DOHH2 (cell line): ENCODE data around the gene SCUBE3.

ENCODE experiments used
- H3F3A ChIP-seq: fragments of 200-600 bp; sonication (generic), shearing (Covaris generic); 2 replicates; pipeline ENCODE4 v1.6.0; 2016; ENCODE audit warnings: antibody characterized with exemption, mild to moderate bottlenecking; ENCODE audit not compliant: control insufficient read depth, insufficient read depth
- H3K27ac ChIP-seq: fragments of 200-600 bp; sonication (generic); 2 replicates; pipeline ENCODE4 v1.5.1; 2014; ENCODE audit warnings: low read depth, mild to moderate bottlenecking, low read length, moderate library complexity
- H3K27me3 ChIP-seq: fragments of 200-600 bp; sonication (generic); 2 replicates; pipeline ENCODE4 v1.6.1; 2014; ENCODE audit warnings: mild to moderate bottlenecking, low read length, mixed read lengths; ENCODE audit not compliant: control insufficient read depth
- H3K36me3 ChIP-seq: fragments of 200-600 bp; sonication (generic); 2 replicates; pipeline ENCODE4 v1.6.1; 2014; ENCODE audit warnings: mild to moderate bottlenecking, low read length, moderate library complexity, mixed read lengths; ENCODE audit not compliant: control insufficient read depth
- H3K4me1 ChIP-seq: fragments of 200-600 bp; sonication (generic); 2 replicates; pipeline ENCODE4 v1.6.1; 2014; ENCODE audit warnings: mild to moderate bottlenecking, low read length, mixed read lengths; ENCODE audit not compliant: control insufficient read depth
- H3K4me2 ChIP-seq: fragments of 200-600 bp; sonication (generic); 2 replicates; pipeline ENCODE4 v1.6.0; 2014; ENCODE audit warnings: mild to moderate bottlenecking, low read length, moderate library complexity
- H3K4me3 ChIP-seq: fragments of 200-600 bp; sonication (generic); 2 replicates; pipeline ENCODE4 v1.5.1; 2014; ENCODE audit warnings: mild to moderate bottlenecking, low read length, mixed read lengths
- H3K79me2 ChIP-seq: fragments of 200-600 bp; sonication (generic); 2 replicates; pipeline ENCODE4 v1.6.1; 2014; ENCODE audit warnings: mild to moderate bottlenecking, low read length, mixed read lengths; ENCODE audit not compliant: control insufficient read depth
- H3K9me2 ChIP-seq: fragments of 200-600 bp; sonication (generic); replicated peaks from 2 replicates; pipeline ENCODE4 v1.6.1; 2014; ENCODE audit warnings: mild to moderate bottlenecking, low read length, mixed read lengths; ENCODE audit not compliant: control insufficient read depth
- H3K9me3 ChIP-seq: fragments of 200-600 bp; sonication (generic); 2 replicates; pipeline ENCODE4 v1.6.1; 2014; ENCODE audit warnings: antibody characterized with exemption, low read length, mixed read lengths; ENCODE audit not compliant: control insufficient read depth, insufficient read depth
- H4K20me1 ChIP-seq: fragments of 200-600 bp; sonication (generic); 2 replicates; pipeline ENCODE4 v1.6.0; 2014; ENCODE audit warnings: low read depth, mild to moderate bottlenecking, antibody characterized with exemption, low read length, moderate library complexity; ENCODE audit not compliant: control insufficient read depth, insufficient read depth
- CTCF ChIP-seq: fragments of 200-600 bp; sonication (generic); IDR thresholded peaks from one replicate; pipeline ENCODE4 v1.5.1; 2014; ENCODE audit warnings: antibody characterized with exemption, mild to moderate bottlenecking, low read depth, low read length; ENCODE audit not compliant: poor library complexity, severe bottlenecking
- EZH2phosphoT487 ChIP-seq: fragments of 200-600 bp; sonication (generic); IDR thresholded peaks from 2 replicates; pipeline ENCODE4 v1.6.1; 2017; ENCODE audit warnings: borderline replicate concordance, mild to moderate bottlenecking, antibody characterized with exemption, low read length, moderate library complexity, mixed read lengths

The SCUBE3 gene

GRCh38 chr6:35181308-35181932 is 32.3 kb upstream of the SCUBE3 start:
- TF ChIP-seq EZH2phosphoT487 (no peak), CTCF (no peak)
- Histone ChIP-seq H3K9me2 (no peaks in the 10 kb centered on the region), H3F3A (no peaks in the 10 kb centered on the region), H3K4me2 (no peak overlapping the region), H3K79me2 (no peaks in the 10 kb centered on the region), H4K20me1 (no peaks in the 10 kb centered on the region), H3K9me3 (no peaks in the 10 kb centered on the region), H3K27me3 (peaks cover 15% of the 10 kb centered on the region; the same call in 1 of the 2 replicates), H3K36me3 (no peaks in the 10 kb centered on the region), H3K27ac (no peak overlapping the region), H3K4me3 (no peak overlapping the region), H3K4me1 (no peaks in the 10 kb centered on the region)

- H3K9me2 ChIP-seq = no peaks in the 10 kb centered on the region
- H3K27ac ChIP-seq = no peak overlapping the region
- peaks cover 14% of the 10 kb centered on the region; the same call in 1 of the 2 replicates for H3K27me3 ChIP-seq
- no peaks in the 10 kb centered on the region for H3F3A ChIP-seq
- H3K9me3 ChIP-seq = no peaks in the 10 kb centered on the region
- H3K4me2 ChIP-seq = no peak overlapping the region
- H3K4me3 ChIP-seq = no peak overlapping the region
- H3K4me1 ChIP-seq = no peaks in the 10 kb centered on the region
- no peaks in the 10 kb centered on the region for H4K20me1 ChIP-seq
- no peaks in the 10 kb centered on the region for H3K79me2 ChIP-seq
- no peaks in the 10 kb centered on the region for H3K36me3 ChIP-seq
- TF ChIP-seq CTCF = no peak
- no peak for TF ChIP-seq EZH2phosphoT487
These were observed 31.7 kb upstream of the SCUBE3 start for GRCh38 chr6:35181933-35182612.

GRCh38 chr6:35183281-35183680 is 30.5 kb upstream of the SCUBE3 start:
- H3K27me3 ChIP-seq = peaks cover 21% of the 10 kb centered on the region; the same call in 1 of the 2 replicates
- no peaks in the 10 kb centered on the region for H3K36me3 ChIP-seq
- no peaks in the 10 kb centered on the region for H4K20me1 ChIP-seq
- H3K9me2 ChIP-seq = no peaks in the 10 kb centered on the region
- H3K4me1 ChIP-seq = no peaks in the 10 kb centered on the region
- no peaks in the 10 kb centered on the region for H3K79me2 ChIP-seq
- TF ChIP-seq EZH2phosphoT487 (no peak), CTCF (no peak)
- no peaks in the 10 kb centered on the region for H3K9me3 ChIP-seq
- H3K27ac ChIP-seq = no peak overlapping the region
- no peak overlapping the region for H3K4me3 ChIP-seq
- no peak overlapping the region for H3K4me2 ChIP-seq
- no peaks in the 10 kb centered on the region for H3F3A ChIP-seq
